ENCODE measurements around the gene ALDH3A2.

The ALDH3A2 gene

GRCh38 chr17:19648475-19649273 is at the start of gene ALDH3A2:
TSS of gene ALDH3A2 (plus strand) at chr17:19648751. CDS start at chr17:19648972, 221 bp downstream.
- DNase-seq (ENCODE audit: low read depth), result peak; percentile 84

DNA sequence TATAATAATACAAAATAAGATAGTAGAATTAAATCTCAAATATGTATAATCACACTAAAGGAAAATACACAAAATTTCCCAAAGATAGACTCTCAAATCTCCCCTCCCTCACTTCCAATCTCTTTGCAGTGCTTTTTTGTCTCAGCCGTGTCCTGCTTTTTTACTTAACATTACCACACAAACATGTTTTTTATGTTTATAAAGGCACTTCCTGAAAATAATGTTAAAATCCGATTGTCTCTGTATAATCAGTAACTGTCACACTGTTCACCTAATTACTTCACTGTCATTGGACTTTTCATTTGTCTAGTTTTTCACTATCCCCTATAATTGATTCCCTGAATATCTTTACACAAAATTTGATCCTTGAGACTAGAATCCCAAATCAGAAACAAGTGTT is 38.2 kb upstream of the ALDH3A2 start:
- no peak for DNase-seq (ENCODE audit: low read depth)

DNA sequence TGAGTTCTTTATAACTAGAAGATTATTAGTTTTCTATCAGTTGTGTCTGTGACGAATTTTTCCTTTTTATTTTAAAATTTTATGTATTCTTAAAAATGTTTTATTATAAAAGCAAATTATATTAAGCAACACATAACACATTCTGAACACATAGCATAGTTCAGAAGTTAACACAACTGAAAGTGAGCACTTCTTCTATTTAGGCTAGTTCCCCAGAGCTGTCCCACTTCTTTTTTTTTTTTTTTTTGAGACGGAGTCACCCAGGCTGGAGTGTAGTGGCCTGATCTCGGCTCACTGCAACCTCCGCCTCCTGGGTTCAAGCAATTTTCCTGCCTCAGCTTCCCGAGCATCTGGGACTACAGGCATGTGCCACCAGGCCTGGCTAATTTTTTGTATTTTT is 37.7 kb upstream of the ALDH3A2 start:
- DNase-seq (ENCODE audit: low read depth), result no peak

DNA sequence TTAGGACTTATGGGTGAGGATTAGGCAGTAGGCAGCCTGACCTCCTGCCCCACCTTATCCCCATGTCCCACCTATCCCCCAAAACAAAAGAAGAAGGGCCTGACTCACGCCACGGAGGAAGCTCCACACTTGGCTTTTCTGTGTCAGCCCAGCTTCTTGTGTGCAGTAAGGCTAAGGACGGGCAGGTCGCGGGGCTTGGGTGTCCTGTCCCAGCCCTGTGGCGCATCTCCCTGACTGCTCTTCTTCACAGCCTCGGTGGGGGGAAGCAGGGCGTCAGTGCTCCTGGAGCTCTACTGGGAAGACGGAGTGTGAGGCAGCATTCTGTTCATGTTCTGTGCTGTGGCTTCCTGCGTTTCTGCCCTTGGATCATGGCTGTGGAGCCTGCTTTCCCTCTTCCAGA is 34.6 kb upstream of the ALDH3A2 start:
- no peak for DNase-seq (ENCODE audit: low read depth)

DNA sequence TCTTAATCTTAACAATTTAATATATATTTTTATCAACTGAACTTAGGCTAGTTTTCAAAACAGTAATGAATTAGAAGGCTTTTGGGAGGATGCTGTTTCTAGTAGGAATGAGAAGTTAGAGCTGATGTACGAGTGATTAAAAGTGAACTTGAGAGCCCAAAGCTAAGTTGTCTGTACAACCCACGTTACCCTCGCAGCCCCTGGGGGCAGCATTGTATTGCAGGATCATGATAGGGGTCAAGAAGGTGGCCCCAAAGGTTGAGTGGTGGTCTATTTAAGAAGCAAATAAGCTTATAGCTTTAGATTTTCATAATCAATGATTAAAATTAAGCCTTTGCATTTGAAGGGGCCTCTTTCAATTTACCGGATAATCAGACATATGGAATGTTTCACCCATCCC is 33.7 kb upstream of the ALDH3A2 start:
- DNase-seq (ENCODE audit: low read depth), result no peak

DNA sequence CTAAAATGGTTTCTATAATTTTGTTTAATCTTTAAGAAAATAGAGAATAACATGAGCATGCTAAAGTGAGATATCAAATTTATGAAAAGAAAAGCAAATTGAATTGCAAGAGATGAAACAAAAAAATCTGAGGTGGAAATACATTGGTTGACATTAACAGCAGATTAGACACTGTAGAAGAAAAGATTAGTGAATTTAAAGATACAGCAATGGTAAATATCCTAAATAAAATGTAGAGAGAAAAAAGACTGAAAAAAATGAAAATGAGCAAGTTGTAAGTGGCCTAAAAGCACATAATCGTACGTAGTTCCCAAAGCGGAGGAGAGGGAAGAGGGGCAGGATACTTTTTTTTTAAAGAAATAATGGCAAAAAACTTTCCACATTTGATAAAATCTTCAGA is 30.5 kb upstream of the ALDH3A2 start:
- no peak for DNase-seq (ENCODE audit: low read depth)

DNA sequence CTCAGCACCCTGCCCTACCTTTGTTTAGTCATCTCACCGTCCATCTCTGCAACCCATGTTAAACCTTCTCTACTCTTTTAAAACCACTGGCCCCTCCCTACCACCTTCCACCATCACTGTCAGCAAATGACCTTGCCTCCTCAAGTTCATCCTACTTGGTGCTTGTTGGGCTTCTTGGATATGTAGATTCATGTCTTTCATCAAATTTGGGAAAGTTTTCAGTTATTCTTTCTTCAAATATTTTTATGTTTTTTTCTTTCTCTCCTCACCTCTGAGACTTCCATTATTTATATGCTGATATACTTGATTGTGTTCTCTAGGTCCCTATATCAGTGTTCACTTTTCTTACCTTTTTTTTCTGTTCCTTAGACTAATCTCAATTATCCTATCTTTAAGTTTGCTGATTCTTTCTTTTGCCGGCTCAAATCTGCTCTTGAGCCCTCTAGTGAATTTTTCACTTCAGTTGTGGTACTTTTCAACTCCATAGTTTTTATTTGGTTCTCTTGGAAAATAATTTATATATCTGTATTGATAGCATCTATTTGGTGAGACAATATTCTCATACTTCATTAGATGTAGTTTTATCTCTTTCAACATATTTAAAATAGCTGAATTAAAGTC is 28.7 kb upstream of the ALDH3A2 start:
- no peak for DNase-seq (ENCODE audit: low read depth)

DNA sequence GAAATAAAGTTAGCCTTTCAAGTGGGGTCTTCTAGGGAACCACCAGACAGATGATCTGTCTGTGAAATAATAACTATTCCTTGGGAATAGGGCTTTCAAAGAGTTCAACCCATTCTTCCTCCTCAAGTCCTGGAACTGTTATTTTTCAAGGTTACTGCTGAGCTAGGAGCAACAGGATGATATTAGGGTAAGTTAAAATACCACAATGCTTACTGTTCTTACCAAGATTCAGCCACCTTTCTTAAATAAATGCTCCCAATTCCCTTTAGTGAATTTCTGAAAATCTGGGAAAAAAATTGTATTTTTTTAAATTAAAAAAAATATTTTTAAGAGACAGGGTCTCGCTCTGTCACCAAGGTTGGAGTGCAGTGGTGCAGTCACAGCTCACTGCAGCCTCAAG is 26.9 kb upstream of the ALDH3A2 start:
- no peak for DNase-seq (ENCODE audit: low read depth)

GRCh38 chr17:19626079-19626478 is 22.5 kb upstream of the ALDH3A2 start:
- no peak for DNase-seq (ENCODE audit: low read depth)

DNA sequence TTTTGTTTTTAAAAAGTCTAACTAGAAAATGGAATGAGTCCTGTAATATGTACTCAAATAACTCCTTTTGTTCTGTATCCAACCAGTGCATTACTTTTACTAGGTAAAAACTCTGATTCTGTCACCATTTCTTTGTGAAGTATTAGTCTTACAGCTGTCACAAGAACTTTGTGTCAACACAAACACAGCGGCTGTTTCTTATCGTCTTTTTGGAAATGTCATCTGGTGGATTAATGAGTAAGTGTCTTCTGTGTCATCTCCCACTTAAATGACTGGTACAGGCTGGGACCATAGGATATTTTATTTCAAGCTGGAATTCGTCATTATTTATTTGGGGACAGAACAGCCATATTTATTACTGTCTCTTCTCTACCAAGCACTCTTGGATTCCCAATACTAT is 19.1 kb upstream of the ALDH3A2 start:
- DNase-seq (ENCODE audit: low read depth), result no peak

- no peak for DNase-seq (ENCODE audit: low read depth)
These were observed 18.5 kb upstream of the ALDH3A2 start for GRCh38 chr17:19630035-19630434.

DNA sequence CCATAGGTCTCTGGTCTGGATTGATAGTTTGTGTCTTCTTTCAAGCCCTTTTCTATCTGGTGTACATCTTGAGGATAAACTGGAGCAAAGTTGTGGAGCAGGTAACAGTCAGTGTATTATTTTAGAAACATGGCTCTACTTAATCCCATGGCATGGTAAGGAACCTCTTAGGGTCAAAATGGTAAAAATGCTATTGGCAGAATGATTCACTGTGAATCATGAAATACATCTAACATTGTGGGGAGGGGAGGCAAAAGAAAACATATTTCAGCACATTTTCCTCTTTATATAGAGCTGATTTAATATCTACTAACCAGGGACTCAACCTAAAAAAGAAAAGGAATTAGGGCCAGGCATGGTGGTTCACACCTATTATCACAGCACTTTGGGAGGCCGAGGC is 17.9 kb upstream of the ALDH3A2 start:
- DNase-seq (ENCODE audit: low read depth), result no peak

- no peak for DNase-seq (ENCODE audit: low read depth)
These were observed 16.6 kb upstream of the ALDH3A2 start for GRCh38 chr17:19631905-19632304.

GRCh38 chr17:19641687-19642372 is 6.7 kb upstream of the ALDH3A2 start:
- DNase-seq (ENCODE audit: low read depth), result no peak

- DNase-seq (ENCODE audit: low read depth), result no peak
These were observed 6.1 kb upstream of the ALDH3A2 start for GRCh38 chr17:19642373-19642893.

GRCh38 chr17:19644493-19645210 is 3.9 kb upstream of the ALDH3A2 start:
- DNase-seq (ENCODE audit: low read depth), result no peak

GRCh38 chr17:19645734-19646201 is 2.8 kb upstream of the ALDH3A2 start:
- no peak for DNase-seq (ENCODE audit: low read depth)

- DNase-seq (ENCODE audit: low read depth), result no peak
These were observed 1.5 kb upstream of the ALDH3A2 start for GRCh38 chr17:19646788-19647696.

- peak; percentile 45 for DNase-seq (ENCODE audit: low read depth)
These were observed 665 bp upstream of the ALDH3A2 start for GRCh38 chr17:19647697-19648474.

DNA sequence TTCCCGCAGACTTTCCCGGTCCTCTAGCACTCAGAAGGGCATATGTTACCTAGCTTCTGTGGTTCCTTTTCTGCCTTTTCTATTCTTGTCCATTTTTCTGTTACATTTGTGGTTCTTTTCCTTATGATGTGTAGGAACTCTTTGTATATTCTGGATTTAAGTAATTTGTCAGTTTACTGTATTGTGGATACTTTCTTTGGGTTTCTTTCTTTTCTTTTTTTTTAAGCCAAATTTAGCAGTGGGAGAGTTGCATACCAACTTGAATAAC is 657 bp downstream of the ALDH3A2 start:
- no peak for DNase-seq (ENCODE audit: low read depth)

DNA sequence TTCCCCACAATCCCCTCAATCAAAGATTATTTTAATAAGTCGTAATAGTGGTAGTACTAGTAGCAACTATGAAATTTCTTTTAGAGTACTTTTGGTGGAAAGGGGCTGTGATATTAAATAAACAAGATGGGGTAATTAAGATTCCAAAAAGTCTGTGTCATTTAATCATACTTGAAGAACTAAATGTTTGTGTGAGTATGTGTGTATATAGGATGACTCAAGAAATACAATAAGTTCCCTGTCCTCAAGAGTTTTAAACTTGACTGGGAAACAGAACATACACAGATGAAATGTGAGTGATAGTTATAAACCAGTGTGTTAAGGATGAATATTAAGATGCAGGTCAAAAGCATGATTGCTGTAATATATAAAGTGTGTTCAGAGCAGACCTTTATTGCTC is 2.3 kb downstream of the ALDH3A2 start:
- DNase-seq (ENCODE audit: low read depth), result no peak

Measured in GM04504 (cell line).